Caco-2 (cell line): ENCODE data around the gene HOMER2. TPM values are rescaled to one million over a fixed set of nuclear protein-coding genes. Genes with fewer than 3 reads are reported as not detected.

Experiments
- BruUV-seq: library from RNA; stranded (reverse); fragments of 400-500 nt; replicated peaks from 2 replicates; lab custom pipeline; 2021; lab: Mats Ljungman, UMichigan
- CTCF ChIA-PET: fragments of 300-600 bp; sonication (Branson Sonifier 250); formaldehyde crosslinking; loops from one replicate; lab custom pipeline; 2022; ENCODE audit warnings: antibody characterized with exemption; lab: Charles Lee
- POLR2A ChIA-PET: fragments of 300-600 bp; sonication (Branson Sonifier 250); formaldehyde crosslinking; loops from one replicate; lab custom pipeline; 2022; ENCODE audit warnings: antibody characterized with exemption; lab: Charles Lee
- DNase-seq, 2 experiments: peaks; one replicate each; pipeline versions ENCODE4 v3.0.0 to v3.0.0-alpha.2; 2020 to 2022
- H3K27me3 ChIP-seq: replicated peaks from 2 replicates; pipeline ENCODE4 v1.6.0; 2011; ENCODE audit warnings: low read length; ENCODE audit not compliant: control insufficient read depth, insufficient read depth
- H3K36me3 ChIP-seq: 2 replicates; pipeline ENCODE4 v1.5.1; 2011; ENCODE audit warnings: low read length; ENCODE audit not compliant: control insufficient read depth, insufficient read depth
- H3K4me1 ChIP-seq: fragments of 250-450 bp; sonication (Bioruptor Pico); 2 replicates; pipeline ENCODE4 v1.5.1; 2020; ENCODE audit warnings: mild to moderate bottlenecking
- H3K4me3 ChIP-seq: 2 replicates; pipeline ENCODE4 v1.5.1; 2011; ENCODE audit warnings: low read depth, mild to moderate bottlenecking, control low read depth, low read length
- H3K9me3 ChIP-seq: fragments of 250-450 bp; sonication (Bioruptor Pico); 2 replicates; pipeline ENCODE4 v1.5.1; 2020; ENCODE audit warnings: mild to moderate bottlenecking, moderate library complexity
- H3K27ac Mint-ChIP-seq: one replicate; pipeline ENCODE4 v1.8.0; 2022; ENCODE audit warnings: mixed read lengths; ENCODE audit not compliant: unreplicated experiment
- H3K27me3 Mint-ChIP-seq: one replicate; pipeline ENCODE4 v1.8.0; 2022; ENCODE audit warnings: mixed read lengths; ENCODE audit not compliant: insufficient read depth, unreplicated experiment
- H3K36me3 Mint-ChIP-seq: one replicate; pipeline ENCODE4 v1.8.0; 2022; ENCODE audit warnings: mild to moderate bottlenecking, mixed read lengths; ENCODE audit not compliant: insufficient read depth, unreplicated experiment
- H3K4me1 Mint-ChIP-seq: one replicate; pipeline ENCODE4 v1.8.0; 2022; ENCODE audit warnings: low read depth, mixed read lengths; ENCODE audit not compliant: unreplicated experiment
- H3K4me3 Mint-ChIP-seq: one replicate; pipeline ENCODE4 v1.8.0; 2022; ENCODE audit warnings: mild to moderate bottlenecking, moderate library complexity, mixed read lengths; ENCODE audit not compliant: unreplicated experiment
- H3K9me3 Mint-ChIP-seq: one replicate; pipeline ENCODE4 v1.8.0; 2022; ENCODE audit warnings: mixed read lengths; ENCODE audit not compliant: unreplicated experiment
- CTCF ChIP-seq, 2 experiments: fragments of 200-600 bp in 1 of 2; IDR thresholded peaks; 1 replicate in 1 of 2; 2 replicates in 1 of 2; pipeline versions ENCODE4 v1.5.1 to v1.8.0; 2011 to 2022; ENCODE audit warnings: antibody characterized with exemption in 1 of 2, control low read depth in 1 of 2, inconsistent platforms in 1 of 2, low read depth in 1 of 2, low read length in 1 of 2, mild to moderate bottlenecking in 1 of 2, moderate library complexity in 1 of 2; ENCODE audit not compliant: insufficient read depth in 1 of 2, severe bottlenecking in 1 of 2, unreplicated experiment in 1 of 2
- intact Hi-C: fragments of 100-400 bp; cut with micrococcal nuclease; formaldehyde crosslinking; loops from one replicate; pipeline ENCODE4 v1.10.0; 2022; ENCODE audit not compliant: unreplicated experiment
- total RNA-seq: library from RNA; stranded (reverse); gene quantifications from 2 replicates; pipeline ENCODE4 v1.2.3, GENCODE V29; 2022

HOMER2 gene
- total RNA-seq, 1 experiment from 2014 or later = 5.5 TPM

- TF ChIP-seq CTCF (IDR thresholded peaks at IDR 0.05; ENCODE audit: insufficient read depth in 1 of 2, low read depth in 1 of 2, low read length in 1 of 2, severe bottlenecking in 1 of 2, unreplicated experiment in 1 of 2) = no peak
- peaks cover 15% of the 10 kb centered on the region for H3K36me3 Mint-ChIP-seq
- Histone ChIP-seq H3K27me3 (no peaks in the 10 kb centered on the region), H3K36me3 (no peaks in the 10 kb centered on the region; the same call in 1 of the 2 replicates), H3K4me3 (no peak overlapping the region), H3K4me1 (no peaks in the 10 kb centered on the region), H3K9me3 (no peaks in the 10 kb centered on the region; the same call in 1 of the 2 replicates)
- ChIA-PET POLR2A (no interaction called here), CTCF (no interaction called here)
- intact Hi-C loops = no loop called here
- no peak overlapping the region for H3K4me3 Mint-ChIP-seq
- BruUV-seq = no TSS peak
- no peaks in the 10 kb centered on the region for H3K9me3 Mint-ChIP-seq
- no peak overlapping the region for H3K27ac Mint-ChIP-seq
- no peaks in the 10 kb centered on the region for H3K27me3 Mint-ChIP-seq
- no peaks in the 10 kb centered on the region for H3K4me1 Mint-ChIP-seq
- DNase-seq = no peak
Observed at GRCh38 chr15:82840166-82840565, 112.4 kb downstream of the HOMER2 start.

- intact Hi-C loops = no loop called here
- H3K27ac Mint-ChIP-seq = no peak overlapping the region
- DNase-seq = no peak
- H3K9me3 Mint-ChIP-seq = no peaks in the 10 kb centered on the region
- Histone ChIP-seq H3K36me3 (no peaks in the 10 kb centered on the region; the same call in 1 of the 2 replicates), H3K4me3 (no peak overlapping the region), H3K27me3 (no peaks in the 10 kb centered on the region), H3K4me1 (no peaks in the 10 kb centered on the region), H3K9me3 (no peaks in the 10 kb centered on the region; the same call in 1 of the 2 replicates)
- no peaks in the 10 kb centered on the region for H3K27me3 Mint-ChIP-seq
- TF ChIP-seq CTCF (IDR thresholded peaks at IDR 0.05; ENCODE audit: insufficient read depth in 1 of 2, low read depth in 1 of 2, low read length in 1 of 2, severe bottlenecking in 1 of 2, unreplicated experiment in 1 of 2) = no peak
- H3K36me3 Mint-ChIP-seq = peaks cover 25% of the 10 kb centered on the region
- H3K4me3 Mint-ChIP-seq = no peak overlapping the region
- ChIA-PET POLR2A (interaction anchor here (0.7 kb wide), 1 partner anchor 290 kb away, joined by 5 read pairs; no protein-coding TSS in a partner anchor), CTCF (interaction anchor here (1.6 kb wide), 1 partner anchor 10 kb away, joined by 4 read pairs; no protein-coding TSS in a partner anchor)
- BruUV-seq = no TSS peak
- no peaks in the 10 kb centered on the region for H3K4me1 Mint-ChIP-seq
Observed at GRCh38 chr15:82839136-82839535, 113.4 kb downstream of the HOMER2 start.

GRCh38 chr15:82838096-82838735 lies 114.3 kb downstream of the HOMER2 start:
- Histone ChIP-seq H3K27me3 (no peaks in the 10 kb centered on the region), H3K4me3 (no peak overlapping the region), H3K36me3 (no peaks in the 10 kb centered on the region; the same call in 1 of the 2 replicates), H3K4me1 (no peaks in the 10 kb centered on the region), H3K9me3 (no peaks in the 10 kb centered on the region; the same call in 1 of the 2 replicates)
- no peak overlapping the region for H3K27ac Mint-ChIP-seq
- POLR2A ChIA-PET = interaction anchor here (0.7 kb wide), 1 partner anchor 289 kb away, joined by 5 read pairs; no protein-coding TSS in a partner anchor
- no peaks in the 10 kb centered on the region for H3K27me3 Mint-ChIP-seq
- no peak overlapping the region for H3K4me3 Mint-ChIP-seq
- H3K9me3 Mint-ChIP-seq = no peaks in the 10 kb centered on the region
- intact Hi-C loops = no loop called here
- no TSS peak for BruUV-seq
- peaks cover 34% of the 10 kb centered on the region for H3K36me3 Mint-ChIP-seq
- no peaks in the 10 kb centered on the region for H3K4me1 Mint-ChIP-seq
- no peak for DNase-seq
- no peak for TF ChIP-seq CTCF (IDR thresholded peaks at IDR 0.05; ENCODE audit: insufficient read depth in 1 of 2, low read depth in 1 of 2, low read length in 1 of 2, severe bottlenecking in 1 of 2, unreplicated experiment in 1 of 2)
- CTCF ChIA-PET = interaction anchor here (1.6 kb wide), 1 partner anchor 11 kb away, joined by 4 read pairs; no protein-coding TSS in a partner anchor
